Loucy (cell line): ENCODE measurements around the gene USF2.

Experiments
- H2AFZ ChIP-seq: fragments of 200-600 bp; sonication (generic); 2 replicates; pipeline ENCODE4 v1.6.0; 2016; ENCODE audit warnings: antibody characterized with exemption, mild to moderate bottlenecking, low read length, moderate library complexity
- H3F3A ChIP-seq: fragments of 200-600 bp; 2 replicates; pipeline ENCODE4 v1.6.0; 2016; ENCODE audit warnings: antibody characterized with exemption, low read depth, mild to moderate bottlenecking
- H3K27me3 ChIP-seq: fragments of 200-600 bp; sonication (generic); 2 replicates; pipeline ENCODE4 v1.6.1; 2014; ENCODE audit warnings: low read length, mild to moderate bottlenecking; ENCODE audit not compliant: insufficient read depth, poor library complexity, severe bottlenecking
- H3K36me3 ChIP-seq: fragments of 200-600 bp; sonication (generic); 2 replicates; pipeline ENCODE4 v1.6.1; 2016; ENCODE audit warnings: low read length; ENCODE audit not compliant: insufficient read depth
- H3K4me1 ChIP-seq: fragments of 200-600 bp; sonication (generic); 2 replicates; pipeline ENCODE4 v1.5.1; 2014; ENCODE audit warnings: low read length, mild to moderate bottlenecking; ENCODE audit not compliant: insufficient read depth, poor library complexity, severe bottlenecking
- H3K4me2 ChIP-seq: fragments of 200-600 bp; sonication (generic); 2 replicates; pipeline ENCODE4 v1.6.0; 2014; ENCODE audit warnings: antibody characterized with exemption, low read length, low read depth, mild to moderate bottlenecking; ENCODE audit not compliant: poor library complexity, severe bottlenecking
- H3K4me3 ChIP-seq: fragments of 200-600 bp; sonication (generic); 2 replicates; pipeline ENCODE4 v1.5.1; 2014; ENCODE audit warnings: low read length, mild to moderate bottlenecking, mixed read lengths; ENCODE audit not compliant: poor library complexity, severe bottlenecking
- H3K79me2 ChIP-seq: fragments of 200-600 bp; sonication (generic); 2 replicates; pipeline ENCODE4 v1.6.1; 2014; ENCODE audit warnings: low read length; ENCODE audit not compliant: insufficient read depth
- H3K9ac ChIP-seq: fragments of 200-600 bp; sonication (generic); 2 replicates; pipeline ENCODE4 v1.6.0; 2014; ENCODE audit warnings: mild to moderate bottlenecking, low read depth, low read length, moderate library complexity; ENCODE audit not compliant: poor library complexity, severe bottlenecking
- H3K9me2 ChIP-seq: fragments of 200-600 bp; sonication (generic); replicated peaks from 2 replicates; pipeline ENCODE4 v1.6.1; 2016; ENCODE audit warnings: low read depth, low read length, mixed read lengths
- H3K9me3 ChIP-seq: fragments of 200-600 bp; sonication (generic); 2 replicates; pipeline ENCODE4 v1.6.1; 2014; ENCODE audit warnings: mild to moderate bottlenecking, antibody characterized with exemption, low read length, low read depth; ENCODE audit not compliant: insufficient read depth
- H4K20me1 ChIP-seq: fragments of 200-600 bp; sonication (generic); 2 replicates; pipeline ENCODE4 v1.6.0; 2014; ENCODE audit warnings: antibody characterized with exemption, low read length, mild to moderate bottlenecking; ENCODE audit not compliant: insufficient read depth, poor library complexity, severe bottlenecking
- CTCF ChIP-seq: fragments of 200-600 bp; sonication (generic); conservative IDR thresholded peaks from 2 replicates; pipeline ENCODE4 v1.5.1; 2014; ENCODE audit warnings: mild to moderate bottlenecking, antibody characterized with exemption, low read length
- EZH2phosphoT487 ChIP-seq: fragments of 200-600 bp; IDR thresholded peaks from 2 replicates; pipeline ENCODE4 v1.6.1; 2018; ENCODE audit warnings: antibody characterized with exemption, mild to moderate bottlenecking, moderate library complexity, borderline replicate concordance

The USF2 gene

GRCh38 chr19:35297515-35297848 lies 28.7 kb downstream of the USF2 start:
- no peaks in the 10 kb centered on the region for H3K27me3 ChIP-seq
- H3K36me3 ChIP-seq = no peaks in the 10 kb centered on the region
- H4K20me1 ChIP-seq = no peaks in the 10 kb centered on the region
- H3K4me1 ChIP-seq = no peaks in the 10 kb centered on the region
- TF ChIP-seq EZH2phosphoT487 (no peak), CTCF (no peak)
- H3K4me3 ChIP-seq = no peak overlapping the region
- H3K79me2 ChIP-seq = no peaks in the 10 kb centered on the region
- H2AFZ ChIP-seq = no peak overlapping the region
- H3F3A ChIP-seq = no peaks in the 10 kb centered on the region
- H3K9me2 ChIP-seq = no peaks in the 10 kb centered on the region
- no peak overlapping the region for H3K9ac ChIP-seq
- no peaks in the 10 kb centered on the region for H3K9me3 ChIP-seq
- H3K4me2 ChIP-seq = no peak overlapping the region

DNA sequence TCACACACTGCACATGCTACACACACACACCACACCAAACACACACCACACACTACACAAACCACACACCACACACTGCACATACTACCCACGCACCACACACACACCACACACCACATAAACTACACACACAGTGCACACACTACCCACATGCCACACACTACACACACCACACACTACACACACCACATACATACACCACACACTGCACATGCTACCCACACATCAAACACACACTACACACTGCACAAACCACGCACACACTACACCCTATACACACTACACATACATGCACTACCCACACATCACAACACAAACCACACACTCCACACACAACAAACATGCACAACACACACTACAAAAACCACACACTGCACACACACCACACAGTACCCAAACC lies 29.2 kb downstream of the USF2 start:
- no peaks in the 10 kb centered on the region for H3K4me1 ChIP-seq
- no peaks in the 10 kb centered on the region for H3K9me3 ChIP-seq
- H4K20me1 ChIP-seq = no peaks in the 10 kb centered on the region
- H3K27me3 ChIP-seq = no peaks in the 10 kb centered on the region
- no peak overlapping the region for H3K4me2 ChIP-seq
- H2AFZ ChIP-seq = no peak overlapping the region
- TF ChIP-seq EZH2phosphoT487 (no peak), CTCF (no peak)
- no peak overlapping the region for H3K9ac ChIP-seq
- H3F3A ChIP-seq = no peaks in the 10 kb centered on the region
- H3K9me2 ChIP-seq = no peaks in the 10 kb centered on the region
- no peaks in the 10 kb centered on the region for H3K79me2 ChIP-seq
- no peaks in the 10 kb centered on the region for H3K36me3 ChIP-seq
- H3K4me3 ChIP-seq = no peak overlapping the region

GRCh38 chr19:35298561-35298972 lies 29.8 kb downstream of the USF2 start:
- H3K79me2 ChIP-seq = no peaks in the 10 kb centered on the region
- H3K4me3 ChIP-seq = no peak overlapping the region
- H3K27me3 ChIP-seq = no peaks in the 10 kb centered on the region
- no peaks in the 10 kb centered on the region for H3K4me1 ChIP-seq
- H3K4me2 ChIP-seq = no peak overlapping the region
- no peaks in the 10 kb centered on the region for H3F3A ChIP-seq
- no peaks in the 10 kb centered on the region for H3K9me2 ChIP-seq
- H3K9me3 ChIP-seq = no peaks in the 10 kb centered on the region
- H2AFZ ChIP-seq = no peak overlapping the region
- no peak overlapping the region for H3K9ac ChIP-seq
- no peaks in the 10 kb centered on the region for H3K36me3 ChIP-seq
- no peak for TF ChIP-seq EZH2phosphoT487
- no peaks in the 10 kb centered on the region for H4K20me1 ChIP-seq

DNA sequence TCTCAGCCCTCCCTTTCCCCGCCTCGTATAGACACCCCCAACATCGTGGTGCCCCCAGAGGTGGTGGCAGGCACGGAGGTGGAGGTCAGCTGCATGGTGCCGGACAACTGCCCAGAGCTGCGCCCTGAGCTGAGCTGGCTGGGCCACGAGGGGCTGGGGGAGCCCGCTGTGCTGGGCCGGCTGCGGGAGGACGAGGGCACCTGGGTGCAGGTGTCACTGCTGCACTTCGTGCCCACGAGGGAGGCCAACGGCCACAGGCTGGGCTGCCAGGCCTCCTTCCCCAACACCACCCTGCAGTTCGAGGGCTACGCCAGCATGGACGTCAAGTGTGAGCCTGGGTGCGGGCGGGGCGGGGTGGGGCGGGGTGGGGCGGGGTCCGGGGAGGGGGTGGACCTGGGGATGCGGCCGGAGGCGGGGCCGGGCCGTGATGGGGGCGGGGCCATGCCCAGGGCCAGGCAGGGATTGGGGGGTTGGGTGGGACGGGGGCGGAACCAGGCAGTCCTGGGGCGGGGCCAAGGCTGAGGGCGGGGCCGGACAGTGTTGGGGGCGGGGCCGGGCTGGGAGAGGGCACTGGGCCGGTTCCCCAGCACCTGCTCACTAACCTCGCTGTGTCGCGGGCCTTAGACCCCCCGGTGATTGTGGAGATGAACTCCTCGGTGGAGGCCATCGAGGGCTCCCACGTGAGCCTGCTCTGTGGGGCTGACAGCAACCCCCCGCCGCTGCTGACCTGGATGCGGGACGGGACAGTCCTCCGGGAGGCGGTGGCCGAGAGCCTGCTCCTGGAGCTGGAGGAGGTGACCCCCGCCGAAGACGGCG lies 31.0 kb downstream of the USF2 start:
- H3K4me2 ChIP-seq = no peak overlapping the region
- no peaks in the 10 kb centered on the region for H3F3A ChIP-seq
- no peaks in the 10 kb centered on the region for H3K4me1 ChIP-seq
- H3K36me3 ChIP-seq = no peaks in the 10 kb centered on the region
- no peak overlapping the region for H2AFZ ChIP-seq
- H3K79me2 ChIP-seq = no peaks in the 10 kb centered on the region
- no peaks in the 10 kb centered on the region for H3K9me3 ChIP-seq
- H4K20me1 ChIP-seq = no peaks in the 10 kb centered on the region
- H3K27me3 ChIP-seq = no peaks in the 10 kb centered on the region
- H3K4me3 ChIP-seq = no peak overlapping the region
- H3K9ac ChIP-seq = no peak overlapping the region
- TF ChIP-seq CTCF (no peak), EZH2phosphoT487 (no peak)
- no peaks in the 10 kb centered on the region for H3K9me2 ChIP-seq
